Lung (tissue), 12 donors: Measurements from ENCODE around the gene ZNF324B. TPM values are rescaled to one million over a fixed set of nuclear protein-coding genes. Genes with fewer than 3 reads are reported as not detected.

Experiments used
- ATAC-seq: fragments of 200-7000 bp; cut with Tn5 transposase; one replicate; pipeline ENCODE4 v1.9.1; 2020; ENCODE audit warnings: moderate number of reproducible peaks; ENCODE audit not compliant: insufficient read depth, low FRiP score
- DNase-seq, 3 donors: peaks; one replicate each; pipeline ENCODE4 v3.0.0-alpha.2; 2013 to 2017
- H3K27ac ChIP-seq, 2 donors: one replicate each; pipeline ENCODE4 v1.5.1; 2013; ENCODE audit warnings: mild to moderate bottlenecking in 2 of 2, moderate library complexity in 2 of 2, control low read depth in 1 of 2, inconsistent platforms in 1 of 2, low read depth in 1 of 2, low read length in 1 of 2
- H3K27me3 ChIP-seq, 3 donors: one replicate each; pipeline ENCODE4 v1.5.1; 2013; ENCODE audit warnings: low read length in 2 of 3; ENCODE audit not compliant: control insufficient read depth in 3 of 3, insufficient read depth in 3 of 3
- H3K36me3 ChIP-seq, 4 donors: one replicate each; pipeline ENCODE4 v1.5.1; 2013; ENCODE audit warnings: low read length in 4 of 4, mild to moderate bottlenecking in 1 of 4, moderate library complexity in 1 of 4; ENCODE audit not compliant: control insufficient read depth in 4 of 4, insufficient read depth in 4 of 4
- H3K4me1 ChIP-seq, 5 donors: one replicate each; pipeline ENCODE4 v1.5.1; 2013; ENCODE audit warnings: low read length in 5 of 5, mild to moderate bottlenecking in 2 of 5, moderate library complexity in 1 of 5; ENCODE audit not compliant: control insufficient read depth in 5 of 5, insufficient read depth in 5 of 5
- H3K4me3 ChIP-seq: one replicate; pipeline ENCODE4 v1.5.1; 2013; ENCODE audit warnings: mild to moderate bottlenecking, control low read depth, moderate library complexity
- H3K9ac ChIP-seq, 2 donors: one replicate each; pipeline ENCODE4 v1.5.1; 2013; ENCODE audit warnings: low read length in 2 of 2, control low read depth in 1 of 2; ENCODE audit not compliant: insufficient read depth in 1 of 2
- H3K9me3 ChIP-seq, 4 donors: one replicate each; pipeline ENCODE4 v1.5.1; 2013; ENCODE audit warnings: low read length in 3 of 4, mild to moderate bottlenecking in 1 of 4, moderate library complexity in 1 of 4; ENCODE audit not compliant: control insufficient read depth in 4 of 4, insufficient read depth in 3 of 4
- WGBS, 2 donors: extraction: QIAGEN DNeasy Blood & Tissue Kit; methylation state at CpG; one replicate each; pipeline ENCODE4 v1.1.7; 2013; 5-methylcytosine and 5-hydroxymethylcytosine counted together
- polyA plus RNA-seq, 2 donors: library from polyadenylated mRNA; stranded (reverse); fragments of 200-250 nt; gene quantifications; one replicate each; pipeline ENCODE4 v1.2.1, GENCODE V29; 2013
- total RNA-seq, 2 donors: library from RNA; depleted of rRNA in 1 of 2; stranded (reverse); fragments of >200 nt in 1 of 2; gene quantifications; one replicate each; pipeline ENCODE4 v1.2.1, GENCODE V29; 2014 to 2021
- TF ChIP-seq, protein P1 (sequence below): IDR thresholded peaks from 2 replicates; pipeline ENCODE4 v1.5.1; 2012; ENCODE audit warnings: mild to moderate bottlenecking; ENCODE audit errors: control extremely low read depth, extremely low read depth
- donor health status: control.
- donor health status: control.
- donor health status: Bipolar disorder and iron deficiency.
- donor health status: healthy.
- donor health status: DM: yes; HTN: yes; CAD: no.

ZNF324B gene
- total and polyA plus RNA-seq, 4 donors: 2.8 to 9.3 (median 6.1) TPM

DNA sequence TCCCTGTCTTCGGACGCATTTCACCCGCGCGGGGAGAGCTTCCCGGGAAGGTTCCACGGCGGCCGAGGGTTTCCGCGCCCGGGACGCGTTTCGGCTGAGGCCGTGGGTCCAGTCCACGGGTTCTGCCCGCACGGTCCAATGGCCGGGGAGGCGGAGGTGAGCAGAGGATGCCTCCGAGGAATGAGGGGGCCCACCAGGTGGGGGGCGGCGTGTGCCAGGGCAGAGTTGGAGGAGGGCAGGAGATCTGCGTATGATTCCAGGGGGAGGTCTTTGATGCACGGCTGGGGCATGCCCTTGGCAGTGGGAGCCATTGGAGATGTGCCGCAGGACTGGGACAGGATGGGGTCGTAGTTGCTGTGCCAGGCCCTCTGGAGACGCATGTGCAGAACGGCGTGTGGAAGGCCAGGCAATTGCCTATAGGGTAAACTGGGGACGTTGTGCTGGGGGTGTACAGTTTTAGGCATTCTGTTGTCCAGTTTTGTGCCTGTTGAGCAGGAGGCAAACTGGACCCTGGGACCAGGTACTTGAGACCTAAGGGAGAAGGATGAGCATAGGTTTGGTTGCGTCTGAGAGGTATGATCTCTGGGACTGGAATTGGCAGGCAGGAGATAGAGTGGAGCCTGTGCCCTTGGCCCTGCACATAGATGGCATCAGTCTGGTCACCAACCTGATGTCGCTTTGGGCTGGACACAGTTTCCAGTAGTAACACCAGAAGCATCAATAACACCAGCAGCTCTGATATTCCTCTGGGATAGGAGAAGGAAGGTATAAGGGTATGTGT is 42.2 kb upstream of the ZNF324B start:
- peak; percentile 39 to 53 (median 44) for DNase-seq
- peak; percentile 11 for ATAC-seq
- H3K9me3 ChIP-seq: no peaks in the 10 kb centered on the region
- peak overlapping the region; percentile 92 to 96 for H3K27ac ChIP-seq
- WGBS, 2 donors: 3 to 4% methylated on average over 34 of the region's 34 CpGs
- TF ChIP-seq, protein P1, sequence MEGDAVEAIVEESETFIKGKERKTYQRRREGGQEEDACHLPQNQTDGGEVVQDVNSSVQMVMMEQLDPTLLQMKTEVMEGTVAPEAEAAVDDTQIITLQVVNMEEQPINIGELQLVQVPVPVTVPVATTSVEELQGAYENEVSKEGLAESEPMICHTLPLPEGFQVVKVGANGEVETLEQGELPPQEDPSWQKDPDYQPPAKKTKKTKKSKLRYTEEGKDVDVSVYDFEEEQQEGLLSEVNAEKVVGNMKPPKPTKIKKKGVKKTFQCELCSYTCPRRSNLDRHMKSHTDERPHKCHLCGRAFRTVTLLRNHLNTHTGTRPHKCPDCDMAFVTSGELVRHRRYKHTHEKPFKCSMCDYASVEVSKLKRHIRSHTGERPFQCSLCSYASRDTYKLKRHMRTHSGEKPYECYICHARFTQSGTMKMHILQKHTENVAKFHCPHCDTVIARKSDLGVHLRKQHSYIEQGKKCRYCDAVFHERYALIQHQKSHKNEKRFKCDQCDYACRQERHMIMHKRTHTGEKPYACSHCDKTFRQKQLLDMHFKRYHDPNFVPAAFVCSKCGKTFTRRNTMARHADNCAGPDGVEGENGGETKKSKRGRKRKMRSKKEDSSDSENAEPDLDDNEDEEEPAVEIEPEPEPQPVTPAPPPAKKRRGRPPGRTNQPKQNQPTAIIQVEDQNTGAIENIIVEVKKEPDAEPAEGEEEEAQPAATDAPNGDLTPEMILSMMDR: no peak
- H3K4me1 ChIP-seq: peaks cover 4 to 20% (median 13%) of the 10 kb centered on the region in 5 donors
- H3K9ac ChIP-seq: peak overlapping the region; percentile 15 to 25
- peak overlapping the region; percentile 87 for H3K4me3 ChIP-seq
- H3K27me3 ChIP-seq: no peaks in the 10 kb centered on the region
- peaks cover 0 to 3% (median 0%) of the 10 kb centered on the region in 4 donors for H3K36me3 ChIP-seq

DNA sequence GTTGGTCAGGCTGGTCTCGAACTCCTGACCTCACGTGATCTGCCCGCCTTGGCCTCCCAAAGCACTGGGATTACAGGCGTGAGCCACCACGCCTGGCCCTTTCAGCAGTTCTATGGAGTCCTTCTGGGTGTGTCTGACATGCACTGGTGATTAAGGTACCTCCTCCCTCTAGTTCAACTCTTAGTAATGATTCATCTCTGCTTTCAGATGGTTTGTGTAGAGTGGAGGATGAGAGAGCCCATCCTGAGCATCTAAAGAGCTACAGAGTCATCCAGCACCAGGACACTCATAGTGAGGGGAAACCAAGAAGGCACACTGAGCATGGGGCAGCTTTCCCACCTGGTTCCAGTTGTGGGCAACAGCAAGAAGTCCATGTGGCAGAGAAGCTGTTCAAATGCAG is 34.8 kb upstream of the ZNF324B start:
- no peaks in the 10 kb centered on the region for H3K27me3 ChIP-seq
- H3K4me3 ChIP-seq: no peak overlapping the region
- ATAC-seq: no peak
- TF ChIP-seq, protein P1: no peak
- peaks cover 27 to 50% (median 39%) of the 10 kb centered on the region in 4 donors for H3K36me3 ChIP-seq
- H3K27ac ChIP-seq: no peak overlapping the region
- DNase-seq: no peak
- no peak overlapping the region for H3K9ac ChIP-seq
- no peaks in the 10 kb centered on the region for H3K4me1 ChIP-seq
- H3K9me3 ChIP-seq: peaks cover 0 to 13% (median 10%) of the 10 kb centered on the region in 4 donors
- 97 to 98% methylated on average over 5 of the region's 5 CpGs for WGBS, 2 donors

DNA sequence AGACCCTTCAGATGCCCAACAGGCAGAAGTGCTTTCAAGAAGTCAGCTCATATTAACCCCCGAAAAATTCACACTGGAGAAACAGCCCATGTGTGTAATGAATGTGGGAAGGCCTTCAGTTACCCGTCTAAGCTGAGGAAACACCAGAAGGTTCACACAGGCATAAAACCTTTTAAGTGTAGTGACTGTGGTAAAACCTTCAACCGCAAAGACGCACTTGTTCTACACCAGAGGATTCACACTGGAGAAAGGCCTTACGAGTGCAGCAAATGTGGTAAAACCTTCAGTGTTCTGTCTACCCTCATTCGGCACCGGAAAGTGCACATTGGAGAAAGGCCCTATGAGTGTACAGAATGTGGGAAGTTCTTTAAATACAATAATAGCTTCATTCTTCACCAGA is 34.4 kb upstream of the ZNF324B start:
- 95 to 98% methylated on average over 7 of the region's 7 CpGs for WGBS, 2 donors
- no peak overlapping the region for H3K4me3 ChIP-seq
- H3K36me3 ChIP-seq: peaks cover 27 to 50% (median 39%) of the 10 kb centered on the region in 4 donors
- H3K9me3 ChIP-seq: peaks cover 0 to 13% (median 10%) of the 10 kb centered on the region in 4 donors
- TF ChIP-seq, protein P1: no peak
- no peak for DNase-seq
- no peak for ATAC-seq
- H3K27ac ChIP-seq: no peak overlapping the region
- H3K9ac ChIP-seq: no peak overlapping the region
- H3K4me1 ChIP-seq: no peaks in the 10 kb centered on the region
- H3K27me3 ChIP-seq: no peaks in the 10 kb centered on the region
